Sigmoid colon (tissue), 7 donors: ENCODE data around the gene CLSTN2. TPM values are rescaled to one million over a fixed set of nuclear protein-coding genes. Genes with fewer than 3 reads are reported as not detected.

Source experiments
- DNase-seq: peaks from one replicate; pipeline ENCODE4 v3.0.0-alpha.2; 2019
- H3K27ac ChIP-seq, 4 donors: fragments of 200-600 bp; sonication (generic); one replicate each; pipeline ENCODE4 v1.5.1; 2016 to 2019; ENCODE audit warnings: mild to moderate bottlenecking in 1 of 4
- H3K27me3 ChIP-seq, 3 donors: fragments of 200-600 bp; sonication (generic); one replicate each; pipeline ENCODE4 v1.5.1; 2019; ENCODE audit warnings: mild to moderate bottlenecking in 1 of 3
- H3K36me3 ChIP-seq, 4 donors: fragments of 200-600 bp; sonication (generic); one replicate each; pipeline ENCODE4 v1.5.1; 2016 to 2019
- H3K4me1 ChIP-seq, 4 donors: fragments of 200-600 bp; sonication (generic); one replicate each; pipeline ENCODE4 v1.5.1; 2017 to 2019
- H3K4me3 ChIP-seq, 4 donors: fragments of 200-600 bp; sonication (generic); one replicate each; pipeline ENCODE4 v1.5.1; 2017 to 2019; ENCODE audit warnings: mild to moderate bottlenecking in 2 of 4, moderate library complexity in 1 of 4
- H3K9me3 ChIP-seq, 4 donors: fragments of 200-600 bp in 3 of 4; sonication (generic) in 3 of 4; one replicate each; pipeline versions ENCODE4 v1.5.1 to v1.6.1; 2013 to 2019
- CTCF ChIP-seq, 4 experiments: fragments of 450-650 bp in 3 of 4; fragments of 200-600 bp in 1 of 4; IDR thresholded peaks; one replicate each; pipeline ENCODE4 v1.5.1; 2016 to 2019; ENCODE audit warnings: antibody characterized with exemption in 4 of 4, mild to moderate bottlenecking in 3 of 4, moderate library complexity in 2 of 4
- EP300 ChIP-seq, 4 donors: sonication (generic); formaldehyde crosslinking; IDR thresholded peaks; one replicate each; pipeline ENCODE4 v1.6.1; 2017; ENCODE audit warnings: antibody characterized with exemption in 4 of 4
- POLR2A ChIP-seq, 2 donors: fragments of 450-650 bp; IDR thresholded peaks; one replicate each; pipeline ENCODE4 v1.6.1; 2016; ENCODE audit warnings: antibody characterized with exemption in 2 of 2, mild to moderate bottlenecking in 2 of 2, moderate library complexity in 2 of 2
- POLR2AphosphoS5 ChIP-seq, 4 donors: sonication (generic); formaldehyde crosslinking; IDR thresholded peaks; one replicate each; pipeline ENCODE4 v1.6.1; 2017; ENCODE audit warnings: antibody characterized with exemption in 4 of 4
- WGBS, 2 donors: extraction: QIAGEN DNeasy Blood & Tissue Kit; methylation state at CpG; one replicate each; pipeline ENCODE4 v1.1.7; 2013; 5-methylcytosine and 5-hydroxymethylcytosine counted together
- intact Hi-C: fragments of 100-400 bp; cut with DNase I; formaldehyde crosslinking; loops from one replicate; pipeline ENCODE4 v1.15.1; 2023
- polyA plus RNA-seq, 3 donors: library from polyadenylated mRNA; stranded (reverse); fragments of 200-250 nt; gene quantifications; one replicate each; pipeline ENCODE4 v1.2.3, GENCODE V29; 2013
- total RNA-seq, 4 donors: library from RNA; depleted of rRNA; stranded (reverse); fragments of >200 nt; gene quantifications; one replicate each; pipeline ENCODE4 v1.1.0, GENCODE V29; 2016
- donor health status: healthy with polysubstance abuse.
- donor health status: Bipolar disorder and iron deficiency.
- donor health status: healthy.

Gene CLSTN2
- total and polyA plus RNA-seq, 7 donors = 0.23 to 8.3 (median 2.7) TPM

DNA sequence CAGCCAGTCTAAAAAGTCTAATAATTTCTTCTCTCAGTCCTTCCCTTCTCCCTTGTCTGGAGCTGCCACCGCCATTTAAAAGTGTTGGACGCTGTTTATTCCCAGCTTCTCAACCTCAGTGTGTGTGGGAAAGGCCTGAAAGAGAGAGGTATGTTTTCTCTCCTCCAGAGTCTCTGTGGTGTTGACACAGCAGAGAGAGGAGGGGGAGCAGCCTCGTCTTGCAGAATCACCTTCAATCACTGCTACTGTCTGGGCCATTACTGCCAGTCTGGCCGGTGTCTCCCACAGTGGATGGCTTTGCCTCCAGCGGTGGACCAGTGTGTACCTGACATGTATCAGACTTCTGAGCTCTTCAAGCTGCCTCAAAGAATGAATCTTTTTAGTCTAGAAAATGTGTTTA lies 641.5 kb downstream of the CLSTN2 start:
- Histone ChIP-seq H3K4me3 (no peak overlapping the region), H3K9me3 (no peaks in the 10 kb centered on the region), H3K27me3 (no peaks in the 10 kb centered on the region), H3K4me1 (peaks cover 0 to 19% (median 9%) of the 10 kb centered on the region in 4 donors), H3K36me3 (no peaks in the 10 kb centered on the region), H3K27ac (no peak overlapping the region)
- TF ChIP-seq CTCF (IDR thresholded peaks at IDR 0.05) (no peak), POLR2AphosphoS5 (IDR thresholded peaks at IDR 0.05) (no peak), POLR2A (IDR thresholded peaks at IDR 0.05) (no peak), EP300 (IDR thresholded peaks at IDR 0.05) (no peak)
- 38 to 61% methylated on average over 5 of the region's 5 CpGs for WGBS, 2 donors
- DNase-seq = no peak
- intact Hi-C loops = no loop called here

DNA sequence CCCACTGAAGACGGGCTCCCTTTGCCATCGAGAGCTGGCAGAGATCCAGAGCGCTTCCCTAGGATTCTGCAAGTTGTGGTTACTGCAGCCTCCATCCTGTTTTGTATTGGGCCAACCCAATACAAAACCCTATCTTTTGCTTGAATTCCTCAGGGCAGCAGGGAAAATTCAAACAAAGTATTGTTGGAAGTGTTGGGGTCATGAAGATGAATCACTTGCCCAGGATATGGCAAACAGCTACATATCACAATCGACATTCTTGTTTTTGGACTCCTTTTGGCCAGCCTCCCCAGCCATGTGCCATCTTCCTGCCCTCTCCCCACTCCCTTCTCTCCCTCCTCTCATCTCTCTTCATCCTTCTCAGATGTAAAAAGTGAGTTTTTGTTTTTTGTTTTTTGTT lies 642.9 kb downstream of the CLSTN2 start:
- H3K27me3 ChIP-seq = no peaks in the 10 kb centered on the region
- H3K4me3 ChIP-seq = no peak overlapping the region
- intact Hi-C loops = no loop called here
- peaks cover 0 to 7% (median 4%) of the 10 kb centered on the region in 4 donors for H3K4me1 ChIP-seq
- TF ChIP-seq EP300 (IDR thresholded peaks at IDR 0.05) = no peak
- TF ChIP-seq POLR2A (IDR thresholded peaks at IDR 0.05) = no peak
- no peak for TF ChIP-seq POLR2AphosphoS5 (IDR thresholded peaks at IDR 0.05)
- WGBS, 2 donors = 87 to 90% methylated on average over 4 of the region's 4 CpGs
- H3K9me3 ChIP-seq = no peaks in the 10 kb centered on the region
- no peaks in the 10 kb centered on the region for H3K36me3 ChIP-seq
- no peak for DNase-seq
- no peak overlapping the region for H3K27ac ChIP-seq

- no peaks in the 10 kb centered on the region for H3K36me3 ChIP-seq
- intact Hi-C loops = no loop called here
- DNase-seq = no peak
- no peak overlapping the region for H3K4me3 ChIP-seq
- TF ChIP-seq CTCF (IDR thresholded peaks at IDR 0.05) = no peak
- TF ChIP-seq EP300 (IDR thresholded peaks at IDR 0.05) = no peak
- TF ChIP-seq POLR2A (IDR thresholded peaks at IDR 0.05) = no peak
- no peak for TF ChIP-seq POLR2AphosphoS5 (IDR thresholded peaks at IDR 0.05)
- H3K27ac ChIP-seq = no peak overlapping the region
- H3K4me1 ChIP-seq = no peaks in the 10 kb centered on the region
- H3K9me3 ChIP-seq = no peaks in the 10 kb centered on the region
- no peaks in the 10 kb centered on the region for H3K27me3 ChIP-seq
Measured at GRCh38 chr3:140579260-140579659, 644.3 kb downstream of the CLSTN2 start.

DNA sequence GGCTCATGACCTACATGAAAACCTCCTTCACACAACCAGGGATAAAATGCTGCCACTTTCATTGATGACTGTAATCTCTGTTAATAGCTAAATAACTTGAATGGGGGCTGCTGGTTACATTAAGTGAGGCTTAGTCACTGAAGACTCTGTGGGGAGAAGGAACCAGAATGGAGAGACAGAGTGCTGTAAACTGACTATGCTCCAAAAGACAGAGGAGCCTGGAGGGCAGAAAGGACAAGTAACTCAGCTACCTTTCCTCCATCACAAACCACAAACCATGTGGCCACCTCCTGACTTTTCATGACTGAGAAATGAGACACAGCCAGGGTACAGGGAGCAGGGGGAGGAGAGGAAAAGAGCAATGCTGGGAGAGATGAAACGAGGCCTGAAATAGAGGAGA lies 645.8 kb downstream of the CLSTN2 start:
- Histone ChIP-seq H3K4me1 (no peaks in the 10 kb centered on the region), H3K36me3 (no peaks in the 10 kb centered on the region), H3K9me3 (no peaks in the 10 kb centered on the region), H3K27ac (no peak overlapping the region), H3K4me3 (no peak overlapping the region), H3K27me3 (no peaks in the 10 kb centered on the region)
- DNase-seq = no peak
- WGBS, 2 donors = 23 to 52% methylated on average over 1 of the region's 1 CpG
- intact Hi-C loops = no loop called here
- TF ChIP-seq EP300 (IDR thresholded peaks at IDR 0.05) = no peak

- no peak for TF ChIP-seq EP300 (IDR thresholded peaks at IDR 0.05)
- no peak for TF ChIP-seq POLR2AphosphoS5 (IDR thresholded peaks at IDR 0.05)
- TF ChIP-seq POLR2A (IDR thresholded peaks at IDR 0.05) = no peak
- TF ChIP-seq CTCF (IDR thresholded peaks at IDR 0.05) = no peak
- H3K27ac ChIP-seq = no peak overlapping the region
- H3K4me1 ChIP-seq = no peaks in the 10 kb centered on the region
- intact Hi-C loops = no loop called here
- DNase-seq = no peak
- no peaks in the 10 kb centered on the region for H3K36me3 ChIP-seq
- H3K4me3 ChIP-seq = no peak overlapping the region
- no peaks in the 10 kb centered on the region for H3K9me3 ChIP-seq
- WGBS, 2 donors = 42 to 66% methylated on average over 1 of the region's 1 CpG
- no peaks in the 10 kb centered on the region for H3K27me3 ChIP-seq
Measured at GRCh38 chr3:140584549-140584948, 649.6 kb downstream of the CLSTN2 start.

DNA sequence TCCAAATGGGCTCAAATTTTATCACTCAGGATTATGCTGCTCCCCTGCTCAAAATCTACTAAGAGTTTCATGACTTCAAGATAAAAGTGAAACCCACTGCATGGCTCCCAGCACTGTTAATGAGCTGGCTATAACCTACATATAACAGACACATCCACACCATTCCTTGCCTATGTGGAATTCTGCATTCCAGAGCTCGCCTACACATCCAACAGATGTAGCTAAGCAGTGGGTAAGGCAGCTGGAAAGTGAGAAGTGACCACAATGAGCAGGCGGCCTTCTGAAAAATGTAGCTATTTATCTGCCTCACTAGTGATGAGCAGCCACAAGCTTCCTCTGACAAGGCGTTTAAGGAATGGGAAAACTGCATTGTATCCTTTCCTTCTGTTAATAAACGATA lies 650.8 kb downstream of the CLSTN2 start:
- intact Hi-C loops = no loop called here
- no peaks in the 10 kb centered on the region for H3K27me3 ChIP-seq
- no peak overlapping the region for H3K27ac ChIP-seq
- H3K9me3 ChIP-seq = no peaks in the 10 kb centered on the region
- DNase-seq = no peak
- 73 to 82% methylated on average over 4 of the region's 4 CpGs for WGBS, 2 donors
- no peaks in the 10 kb centered on the region for H3K36me3 ChIP-seq
- no peak overlapping the region for H3K4me3 ChIP-seq
- TF ChIP-seq POLR2AphosphoS5 (IDR thresholded peaks at IDR 0.05) (no peak), POLR2A (IDR thresholded peaks at IDR 0.05) (no peak), CTCF (IDR thresholded peaks at IDR 0.05) (no peak), EP300 (IDR thresholded peaks at IDR 0.05) (no peak)
- no peaks in the 10 kb centered on the region for H3K4me1 ChIP-seq
